Smooth muscle cell of the umbilical artery (primary cell): ENCODE data around the gene SLC37A4. TPM values are rescaled to one million over a fixed set of nuclear protein-coding genes. Genes with fewer than 3 reads are reported as not detected.

Experiments used
- total RNA-seq: library from RNA; depleted of rRNA; stranded (reverse); fragments of >200 nt; gene quantifications from 2 replicates; pipeline ENCODE4 v1.2.3, GENCODE V29; 2014

SLC37A4 gene
- 13.7 and 13.9 TPM in 2 replicates for total RNA-seq

DNA sequence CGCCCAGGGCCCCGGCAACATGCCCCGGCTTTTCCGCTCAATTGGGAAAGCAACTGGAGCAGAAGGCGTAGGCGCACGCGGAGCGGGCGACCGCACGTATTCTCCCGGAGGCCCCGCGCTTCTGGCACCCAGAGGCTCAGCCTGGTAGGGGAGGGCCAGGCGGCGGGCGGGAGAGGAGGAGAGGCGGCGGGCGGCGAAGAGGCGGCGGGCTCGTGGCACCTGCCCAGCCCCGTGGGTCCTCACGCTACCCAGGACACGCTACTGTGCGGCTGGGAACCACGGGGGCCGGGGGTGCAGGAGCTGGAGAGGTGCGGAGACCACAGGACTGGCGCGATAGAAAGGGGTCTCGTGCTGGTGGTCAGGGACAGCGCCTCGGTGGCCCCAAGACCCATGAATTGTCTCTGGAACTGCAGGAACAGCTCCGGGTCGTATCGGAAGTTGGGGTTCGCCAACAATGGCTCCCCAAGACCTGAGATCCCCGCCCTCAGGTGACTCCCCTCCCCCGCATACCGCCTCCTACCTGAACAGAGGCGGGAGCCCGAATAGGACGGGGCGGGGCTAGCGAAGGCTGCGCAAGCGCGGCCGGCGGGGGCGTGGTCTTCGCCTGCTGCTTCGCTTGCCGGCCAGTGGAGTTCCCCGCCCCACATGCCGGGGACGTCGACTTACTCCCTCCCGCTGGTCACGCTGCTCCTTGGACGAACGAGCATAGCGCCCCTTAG, at the start of gene SLC37A4:
TSS of gene SLC37A4 (minus strand) at position 549 of the 719 bp plus-strand sequence.

DNA sequence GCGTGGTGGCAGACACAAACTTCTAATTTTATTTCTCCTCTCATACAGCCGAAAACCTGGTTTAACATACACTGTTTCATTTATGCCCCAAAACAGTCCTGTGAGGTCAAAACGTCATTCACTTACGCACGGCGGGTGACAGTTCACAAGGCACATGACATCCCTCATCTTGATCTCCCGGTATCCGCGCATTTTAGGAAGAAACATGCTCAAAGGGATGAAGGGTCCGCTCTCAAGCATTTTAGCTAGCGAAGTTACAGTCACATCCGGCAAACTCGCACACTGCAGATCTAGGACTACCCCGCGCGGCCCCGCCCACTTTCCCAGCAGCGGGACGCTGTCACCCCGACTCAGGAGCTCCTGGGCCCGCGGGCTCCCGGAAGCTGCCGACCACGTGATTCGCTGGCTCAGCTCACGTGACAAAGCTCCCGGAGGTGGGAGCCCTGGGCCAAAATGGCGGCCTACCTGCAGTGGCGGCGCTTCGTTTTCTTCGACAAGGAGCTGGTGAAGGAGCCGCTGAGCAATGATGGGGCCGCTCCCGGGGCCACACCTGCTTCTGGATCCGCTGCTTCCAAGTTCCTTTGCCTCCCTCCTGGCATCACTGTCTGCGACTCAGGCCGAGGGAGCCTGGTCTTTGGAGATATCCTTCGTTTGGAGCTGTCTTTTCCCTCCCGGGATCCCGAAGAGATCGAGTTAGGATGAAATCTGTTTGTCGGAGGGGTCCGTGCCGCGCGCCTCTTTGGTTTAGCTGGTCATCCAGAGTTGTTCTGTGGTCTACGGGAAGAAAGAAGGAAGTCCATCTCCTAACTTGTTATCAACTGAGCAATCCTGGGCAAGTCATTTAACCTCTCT, 36.9 kb upstream of the SLC37A4 start, which contains the start of gene VPS11:
TSS of gene VPS11 (plus strand) at position 448 of the 852 bp plus-strand sequence. CDS start at position 454, 6 bp downstream.

DNA sequence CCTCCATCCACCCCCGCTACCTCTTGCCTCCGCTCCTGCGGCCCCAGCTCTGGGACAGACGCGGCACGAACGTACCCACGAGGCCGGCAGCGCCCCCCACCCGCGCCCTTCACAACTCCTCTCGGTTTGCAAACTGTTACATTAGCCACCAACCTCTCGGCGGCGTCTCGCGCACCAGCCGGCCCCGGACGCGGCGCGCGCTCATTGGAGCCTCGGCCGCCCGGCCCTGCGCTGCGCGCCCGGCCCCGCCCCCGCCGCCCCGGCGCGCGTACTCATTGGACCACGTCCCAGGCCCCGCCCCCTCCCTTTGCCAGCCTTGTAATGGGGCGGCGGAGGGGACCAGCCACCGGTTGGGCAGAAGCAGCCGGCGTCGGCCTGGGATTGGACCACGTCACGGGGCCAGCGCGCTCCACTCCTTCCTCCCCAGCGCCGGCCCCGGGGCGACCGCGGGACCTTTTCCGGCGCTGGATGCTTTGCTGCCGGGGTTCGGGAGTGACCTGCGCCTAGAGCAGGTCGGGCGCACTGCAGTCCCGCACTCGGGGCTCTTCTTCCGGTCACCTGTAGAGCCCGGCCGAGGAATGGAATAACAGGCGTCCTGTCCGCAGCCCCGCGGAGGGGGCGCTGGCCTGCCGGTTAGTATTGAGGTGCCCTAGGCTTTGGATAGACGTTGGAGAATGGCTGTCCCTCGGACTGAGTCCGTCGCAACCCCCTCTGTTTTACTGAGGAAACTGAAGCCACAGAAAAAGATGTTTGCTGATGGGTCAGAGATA, 26.5 kb upstream of the SLC37A4 start, which contains the start of gene HYOU1:
TSS of gene HYOU1 (minus strand) at position 206 of the 770 bp plus-strand sequence. CDS start 1,045 bp downstream, outside the sequence.

DNA sequence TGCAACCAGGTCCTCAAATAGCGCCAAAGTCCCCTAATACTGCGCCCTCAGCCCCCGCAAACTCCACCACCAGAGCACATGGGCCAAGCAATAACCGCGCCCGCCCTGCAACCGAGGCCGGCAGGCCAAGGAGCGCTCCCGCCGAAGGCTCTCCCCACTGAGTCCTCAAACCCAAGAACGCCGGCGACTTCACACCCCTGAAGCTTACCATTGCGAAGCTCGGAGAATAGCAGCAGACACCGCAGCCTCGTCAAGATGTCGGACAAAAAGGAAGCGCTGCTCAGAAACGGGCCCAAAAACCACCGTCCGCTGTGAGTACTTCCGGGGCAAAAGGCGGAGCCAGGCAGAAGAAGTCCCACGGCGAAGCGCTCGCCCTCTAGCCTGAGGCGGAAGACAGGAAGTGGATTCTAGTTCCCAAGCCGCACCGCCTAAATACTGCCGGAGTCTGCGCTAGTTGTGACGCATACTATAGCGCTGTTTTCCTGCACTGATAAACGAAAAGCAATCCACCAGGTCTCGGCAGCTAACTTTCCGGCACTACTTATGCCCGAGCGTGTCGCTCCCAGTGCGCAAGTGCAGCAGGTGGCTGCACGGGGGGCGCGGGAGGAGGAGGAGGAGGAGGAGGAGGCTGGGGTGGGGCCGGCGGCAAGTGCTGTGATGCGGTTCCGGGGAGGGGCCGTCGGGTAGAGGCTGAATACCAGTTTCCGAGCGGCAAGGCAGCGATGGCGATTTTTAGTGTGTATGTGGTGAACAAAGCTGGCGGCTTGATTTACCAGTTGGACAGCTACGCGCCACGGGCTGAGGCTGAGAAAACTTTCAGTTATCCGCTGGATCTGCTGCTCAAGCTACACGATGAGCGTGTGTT, 12.4 kb downstream of the SLC37A4 start, which contains the start of the genes RPS25 and TRAPPC4:
TSS of gene RPS25 (minus strand) at position 270 of the 865 bp plus-strand sequence. CDS start at position 211, 59 bp downstream.
TSS of gene TRAPPC4 (plus strand) at position 693 of the 865 bp plus-strand sequence. CDS start at position 723, 30 bp downstream.

DNA sequence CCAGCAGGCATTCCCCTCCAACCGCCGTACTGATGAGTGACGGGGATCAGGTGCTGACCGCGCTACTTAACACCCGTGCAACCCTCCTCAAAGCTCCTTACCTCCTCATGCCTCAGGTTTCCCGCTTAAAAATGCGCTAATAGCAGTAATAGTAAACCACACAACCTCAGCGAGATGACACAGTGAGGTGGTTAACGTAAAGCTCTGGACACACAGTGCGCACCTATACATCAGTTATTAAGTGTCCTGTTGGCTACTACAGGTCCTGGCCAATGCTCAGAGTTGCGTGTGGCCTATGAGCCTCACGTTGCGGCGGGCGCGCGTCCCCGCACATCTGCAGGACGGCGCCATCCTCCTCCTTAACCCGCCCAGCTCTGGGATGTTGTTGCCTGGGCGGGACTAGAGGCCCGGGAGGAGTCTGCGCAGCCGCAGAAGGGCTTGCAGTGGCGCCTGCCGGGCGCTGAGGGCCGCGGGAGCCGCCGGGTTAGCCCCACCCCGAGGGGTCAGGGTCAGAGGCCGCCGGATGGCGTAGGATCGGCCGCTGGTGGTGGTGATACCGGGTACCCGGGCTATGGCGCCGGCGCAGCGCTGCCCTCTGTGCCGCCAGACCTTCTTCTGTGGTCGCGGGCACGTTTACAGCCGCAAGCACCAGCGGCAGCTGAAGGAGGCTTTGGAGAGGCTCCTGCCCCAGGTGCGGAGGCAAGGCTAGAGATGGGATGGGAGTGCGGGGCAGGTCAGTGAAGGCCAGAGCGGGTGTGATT, 32.9 kb downstream of the SLC37A4 start, which contains the start of gene CENATAC:
TSS of gene CENATAC (plus strand) at position 512 of the 761 bp plus-strand sequence. CDS start at position 572, 60 bp downstream.

Other genes with a start within 250 kb of the SLC37A4 start
- gene DDX6, start 239.7 kb downstream of the SLC37A4 start, total RNA-seq = 125 and 215 TPM in 2 replicates
- gene CXCR5, start 147.0 kb downstream of the SLC37A4 start, total RNA-seq = not detected in 2 replicates
- gene BCL9L, start 105.0 kb downstream of the SLC37A4 start, total RNA-seq = 22.9 and 37.4 TPM in 2 replicates
- gene UPK2, start 74.6 kb downstream of the SLC37A4 start, total RNA-seq = not detected in 2 replicates
- not detected in 2 replicates for gene FOXR1, start 59.1 kb downstream of the SLC37A4 start, total RNA-seq
- 22.1 and 30.6 TPM in 2 replicates for gene CENATAC, start 32.7 kb downstream of the SLC37A4 start, total RNA-seq
- gene RPS25, start 12.5 kb downstream of the SLC37A4 start, total RNA-seq = 921 and 1,482 TPM in 2 replicates
- 105 and 115 TPM in 2 replicates for gene TRAPPC4, start 12.1 kb downstream of the SLC37A4 start, total RNA-seq
- 282 and 311 TPM in 2 replicates for gene HYOU1, start 26.3 kb upstream of the SLC37A4 start, total RNA-seq
- 21.5 and 23.5 TPM in 2 replicates for gene VPS11, start 36.9 kb upstream of the SLC37A4 start, total RNA-seq
- gene HMBS, start 54.0 kb upstream of the SLC37A4 start, total RNA-seq = 16.0 and 16.9 TPM in 2 replicates
- 16.0 and 34.1 TPM in 2 replicates for gene DPAGT1, start 71.0 kb upstream of the SLC37A4 start, total RNA-seq
- 5.0 and 5.5 TPM in 2 replicates for gene C2CD2L, start 76.5 kb upstream of the SLC37A4 start, total RNA-seq
- gene HINFP, start 90.7 kb upstream of the SLC37A4 start, total RNA-seq = 13.7 and 16.1 TPM in 2 replicates
- under 0.01 and 0.32 TPM in 2 replicates for gene ABCG4, start 118.2 kb upstream of the SLC37A4 start, total RNA-seq
- gene NLRX1, start 137.8 kb upstream of the SLC37A4 start, total RNA-seq = 12.9 and 14.0 TPM in 2 replicates
- not detected in 2 replicates for gene NHERF4, start 154.6 kb upstream of the SLC37A4 start, total RNA-seq
- 12.2 and 25.3 TPM in 2 replicates for gene CBL, start 175.5 kb upstream of the SLC37A4 start, total RNA-seq